Measurements from ENCODE around the gene TMEM147.

TMEM147 gene

DNA sequence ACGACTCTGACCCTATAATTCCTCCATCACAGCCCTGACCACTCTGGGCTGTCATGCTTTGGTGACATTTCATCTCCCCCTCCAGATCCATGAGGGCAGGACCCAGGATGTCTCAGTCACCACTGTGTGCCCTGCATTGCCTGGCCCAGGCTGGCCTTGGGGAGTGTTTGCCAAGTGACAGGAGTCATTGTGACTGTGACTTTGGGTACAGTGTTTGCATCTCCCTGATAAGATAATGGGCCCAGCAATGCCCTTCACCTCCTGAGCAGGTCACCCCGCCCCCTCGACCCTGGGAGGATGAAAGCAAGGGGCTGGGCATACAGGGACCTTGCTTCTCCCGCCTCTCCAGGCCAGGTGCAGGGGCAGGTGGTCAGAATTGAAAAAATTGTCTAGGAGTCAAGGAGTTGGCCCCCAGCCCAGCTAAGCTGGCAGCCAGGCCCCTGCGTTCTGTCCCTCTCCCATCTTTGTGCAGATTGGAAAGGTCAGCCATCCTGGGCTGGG is 23.9 kb downstream of the TMEM147 start:
- DNase-seq (ENCODE audit: low read depth, low spot score): no peak
- H3K4me3 ChIP-seq (ENCODE audit: low read depth, low read length): no peak overlapping the region
- TF ChIP-seq, protein P1, sequence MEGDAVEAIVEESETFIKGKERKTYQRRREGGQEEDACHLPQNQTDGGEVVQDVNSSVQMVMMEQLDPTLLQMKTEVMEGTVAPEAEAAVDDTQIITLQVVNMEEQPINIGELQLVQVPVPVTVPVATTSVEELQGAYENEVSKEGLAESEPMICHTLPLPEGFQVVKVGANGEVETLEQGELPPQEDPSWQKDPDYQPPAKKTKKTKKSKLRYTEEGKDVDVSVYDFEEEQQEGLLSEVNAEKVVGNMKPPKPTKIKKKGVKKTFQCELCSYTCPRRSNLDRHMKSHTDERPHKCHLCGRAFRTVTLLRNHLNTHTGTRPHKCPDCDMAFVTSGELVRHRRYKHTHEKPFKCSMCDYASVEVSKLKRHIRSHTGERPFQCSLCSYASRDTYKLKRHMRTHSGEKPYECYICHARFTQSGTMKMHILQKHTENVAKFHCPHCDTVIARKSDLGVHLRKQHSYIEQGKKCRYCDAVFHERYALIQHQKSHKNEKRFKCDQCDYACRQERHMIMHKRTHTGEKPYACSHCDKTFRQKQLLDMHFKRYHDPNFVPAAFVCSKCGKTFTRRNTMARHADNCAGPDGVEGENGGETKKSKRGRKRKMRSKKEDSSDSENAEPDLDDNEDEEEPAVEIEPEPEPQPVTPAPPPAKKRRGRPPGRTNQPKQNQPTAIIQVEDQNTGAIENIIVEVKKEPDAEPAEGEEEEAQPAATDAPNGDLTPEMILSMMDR (IDR thresholded peaks at IDR 0.05; ENCODE audit: low read depth, low read length): no peak
- in situ Hi-C loops (cut with HindIII; ENCODE audit: low sequenced_read_pairs): no loop called here

DNA sequence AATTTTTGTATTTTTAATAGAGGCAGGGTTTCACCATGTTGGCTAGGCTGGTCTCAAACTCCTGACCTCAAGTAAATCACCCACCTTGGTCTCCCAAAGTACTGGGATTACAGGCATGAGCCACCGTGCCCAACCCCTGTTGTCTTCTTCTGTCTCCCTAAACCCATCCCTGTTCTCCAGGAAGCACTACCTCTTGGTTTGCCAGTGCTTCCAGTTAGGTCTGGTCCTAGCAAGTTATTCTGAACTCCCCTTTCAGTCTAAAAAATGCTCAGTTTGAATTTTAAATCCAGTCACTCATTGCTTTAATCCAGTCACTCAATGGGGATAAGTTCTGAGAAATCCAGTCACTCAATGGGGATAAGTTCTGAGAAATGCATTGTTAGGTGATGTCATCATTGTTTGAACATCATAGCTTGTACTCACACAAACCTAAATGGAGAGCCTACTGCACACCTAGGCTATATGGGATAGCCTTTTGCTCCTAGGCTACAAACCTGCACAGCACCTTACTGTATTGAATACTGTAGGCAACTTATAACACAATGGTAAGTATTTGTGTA is 26.1 kb downstream of the TMEM147 start:
- DNase-seq (ENCODE audit: low read depth, low spot score): no peak
- in situ Hi-C loops (cut with HindIII; ENCODE audit: low sequenced_read_pairs): no loop called here
- TF ChIP-seq, protein P1 (IDR thresholded peaks at IDR 0.05; ENCODE audit: low read depth, low read length): no peak
- H3K4me3 ChIP-seq (ENCODE audit: low read depth, low read length): no peak overlapping the region

DNA sequence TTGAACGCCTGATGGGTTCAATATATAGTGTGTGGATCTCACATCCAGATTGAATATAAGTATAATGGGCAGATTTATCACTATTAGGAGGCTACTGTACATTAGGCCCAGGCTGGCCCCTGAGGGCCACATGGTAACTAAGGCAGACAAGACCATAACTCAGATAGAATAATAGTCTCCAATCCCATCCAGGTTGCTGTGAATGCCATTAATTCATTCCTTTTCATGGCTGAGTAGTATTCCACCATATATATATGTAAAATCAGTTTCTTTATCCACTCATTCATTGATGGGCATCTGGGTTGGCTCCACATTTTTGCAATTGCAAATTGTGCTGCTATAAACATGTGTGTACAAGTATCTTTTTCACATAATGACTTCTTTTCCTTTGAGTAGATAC is 32.5 kb downstream of the TMEM147 start:
- H3K4me3 ChIP-seq (ENCODE audit: low read depth, low read length): no peak overlapping the region
- TF ChIP-seq, protein P1 (IDR thresholded peaks at IDR 0.05; ENCODE audit: low read depth, low read length): no peak
- in situ Hi-C loops (cut with HindIII; ENCODE audit: low sequenced_read_pairs): no loop called here
- no peak for DNase-seq (ENCODE audit: low read depth, low spot score)

DNA sequence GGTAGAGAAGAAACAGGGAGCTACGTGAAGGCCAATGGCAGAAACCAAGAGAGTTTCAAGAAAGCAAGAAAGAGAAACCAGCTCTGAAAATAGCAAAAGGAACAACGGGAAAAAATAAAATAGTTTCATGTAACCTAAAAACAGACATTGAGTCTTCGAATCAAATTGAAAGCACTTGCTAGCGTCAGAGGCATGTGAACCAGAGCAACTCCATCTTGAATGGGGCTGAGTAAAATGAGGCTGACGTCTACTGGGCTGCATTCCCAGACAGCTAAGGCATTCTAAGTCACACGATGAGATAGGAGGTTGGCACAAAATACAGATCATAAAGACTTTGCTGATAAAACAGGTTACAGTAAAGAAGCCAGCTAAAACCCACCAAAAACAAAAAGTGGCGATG is 33.3 kb downstream of the TMEM147 start:
- no peak for DNase-seq (ENCODE audit: low read depth, low spot score)
- TF ChIP-seq, protein P1 (IDR thresholded peaks at IDR 0.05; ENCODE audit: low read depth, low read length): no peak
- in situ Hi-C loops (cut with HindIII; ENCODE audit: low sequenced_read_pairs): no loop called here
- no peak overlapping the region for H3K4me3 ChIP-seq (ENCODE audit: low read depth, low read length)

DNA sequence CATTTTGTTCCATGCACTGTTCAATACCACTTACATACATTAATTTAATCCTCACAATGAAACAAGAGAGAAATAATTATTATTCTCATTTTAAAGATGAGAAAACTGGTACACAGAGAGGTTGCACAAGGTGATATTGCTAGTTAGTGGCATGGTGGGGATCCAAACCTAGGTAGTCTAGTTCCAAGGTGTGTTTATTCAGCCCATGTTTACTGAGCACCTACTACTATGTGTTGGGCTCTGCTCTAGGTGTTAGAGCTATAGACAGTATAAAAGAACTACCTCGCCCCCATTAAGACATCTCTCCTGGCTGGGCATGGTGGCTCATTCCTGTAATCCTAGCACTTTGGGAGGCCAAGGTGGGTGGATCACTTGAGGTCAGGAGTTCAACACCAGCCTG is 37.3 kb downstream of the TMEM147 start:
- TF ChIP-seq, protein P1 (IDR thresholded peaks at IDR 0.05; ENCODE audit: low read depth, low read length): no peak
- in situ Hi-C loops (cut with HindIII; ENCODE audit: low sequenced_read_pairs): no loop called here
- no peak for DNase-seq (ENCODE audit: low read depth, low spot score)
- H3K4me3 ChIP-seq (ENCODE audit: low read depth, low read length): no peak overlapping the region

DNA sequence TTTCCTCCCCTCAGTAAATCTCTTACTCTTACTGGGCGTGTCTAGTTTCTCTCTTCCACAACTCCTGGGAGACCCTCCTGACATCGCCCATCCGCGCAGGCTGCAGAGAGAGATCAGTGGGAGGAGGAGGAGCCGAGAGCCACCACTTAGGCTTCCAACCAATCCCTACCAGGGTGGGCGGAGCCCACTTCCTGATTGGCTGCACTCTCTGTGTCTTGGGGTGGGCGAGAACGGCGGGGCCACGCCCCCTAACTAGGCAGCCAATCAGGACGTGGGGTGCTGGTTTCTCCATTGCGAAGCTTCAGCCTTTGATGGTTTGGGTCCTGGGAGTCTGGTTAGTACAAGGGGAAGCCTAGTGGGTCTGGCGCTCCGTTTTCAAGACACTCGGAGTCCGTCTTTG is 40.4 kb downstream of the TMEM147 start, which contains the start of gene PMIS2:
PMIS2 (plus strand) TSS at position 326 of the 400 bp plus-strand sequence. CDS start 87 bp downstream, outside the sequence.
- DNase-seq (ENCODE audit: low read depth, low spot score): no peak
- H3K4me3 ChIP-seq (ENCODE audit: low read depth, low read length): no peak within 1 kb of the TSS
- in situ Hi-C loops (cut with HindIII; ENCODE audit: low sequenced_read_pairs): no loop called here
- TF ChIP-seq, protein P1 (IDR thresholded peaks at IDR 0.05; ENCODE audit: low read depth, low read length): no peak
